Stimulated activated CD4-positive, alpha-beta T cell treated with anti-CD3 and anti-CD28 coated beads, Interleukin-2, amount 100 ng/mL, for 24 hours (primary cell): ENCODE results near the gene DNAAF2.

ENCODE experiments used
- DNase-seq, 2 donors: peaks; one replicate each; pipeline ENCODE4 v3.0.0-alpha.2; 2020

DNAAF2 gene

DNA sequence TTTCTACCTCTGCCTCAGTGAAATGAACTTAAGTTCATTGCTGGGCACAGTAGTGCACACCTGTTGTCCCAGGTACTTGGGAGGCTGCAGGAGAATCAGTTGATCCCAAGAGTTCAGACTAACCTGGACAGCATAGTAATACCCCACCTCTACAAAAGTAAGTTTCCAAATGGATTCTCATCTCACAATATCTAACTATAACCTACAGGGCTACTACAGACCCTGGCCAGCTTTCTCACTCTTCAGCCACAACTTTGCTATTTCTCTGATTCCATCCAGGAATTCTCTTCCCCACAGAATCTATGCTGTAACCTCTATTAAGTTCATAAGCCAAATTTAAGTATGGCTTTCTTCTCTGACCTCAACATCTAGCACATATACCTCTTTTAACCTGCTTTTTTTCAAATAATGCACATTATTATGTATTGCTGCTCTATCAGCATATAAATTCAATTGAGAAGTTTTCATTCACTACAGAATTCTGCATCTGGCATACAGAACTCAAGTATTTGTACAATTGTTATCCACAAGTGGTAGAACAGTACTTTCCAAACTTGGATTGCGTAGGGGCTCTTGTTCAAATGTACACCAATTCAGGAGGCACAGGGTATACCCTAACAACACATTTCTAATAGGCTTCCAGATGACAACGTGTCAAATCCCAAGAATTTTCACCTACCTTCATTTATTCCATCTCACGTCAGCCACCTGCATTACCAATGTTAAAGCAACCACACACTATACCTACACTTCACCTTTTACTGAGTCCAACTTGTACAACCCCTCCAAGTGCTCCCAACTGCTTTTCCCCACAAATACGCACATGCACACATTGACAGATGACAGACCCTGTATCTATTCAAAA is 52.7 kb downstream of the DNAAF2 start:
- DNase-seq = no peak

DNA sequence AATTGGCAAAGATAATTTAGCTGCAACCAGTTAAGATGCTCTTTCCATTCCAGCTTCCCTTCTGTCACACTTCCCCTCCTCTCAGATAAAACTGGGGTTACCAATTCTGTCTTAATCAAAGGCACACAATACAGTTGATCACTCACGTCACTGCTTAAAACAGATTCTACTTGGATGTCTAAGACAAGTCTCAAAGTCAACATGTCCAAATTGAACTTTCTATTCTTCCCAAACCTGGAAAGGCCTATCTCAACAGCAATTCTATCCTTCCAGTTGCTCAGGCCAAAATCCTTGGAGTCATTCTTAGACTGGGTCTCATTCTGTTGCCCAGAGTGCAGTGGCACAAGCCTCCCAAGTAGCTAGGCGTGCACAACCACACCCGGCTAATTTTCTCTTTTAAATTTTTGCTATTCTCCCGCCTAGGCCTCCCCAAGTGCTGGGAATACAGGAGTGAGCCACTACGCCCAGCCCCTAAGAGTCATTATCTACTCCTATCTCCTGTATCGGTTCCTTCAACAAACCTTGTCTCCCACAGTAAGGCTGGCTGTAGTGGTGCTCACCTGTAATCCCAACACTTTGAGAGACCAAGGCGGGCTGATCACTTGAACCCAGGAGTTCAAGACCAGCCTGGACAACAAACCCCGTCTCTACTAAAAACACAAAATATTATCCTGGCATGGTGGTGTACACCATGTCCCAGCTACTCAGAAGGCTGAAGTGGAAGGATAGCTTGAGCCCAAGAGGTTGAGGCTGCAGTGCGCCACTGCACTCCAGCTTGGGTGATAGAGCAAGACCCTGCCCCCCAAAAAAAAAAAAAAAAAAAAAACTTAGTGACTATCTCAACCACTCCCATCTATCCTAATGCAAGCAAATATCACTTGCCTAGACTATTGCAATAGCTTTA is 53.6 kb downstream of the DNAAF2 start:
- peak in 1 of 2 donors; percentile 11 for DNase-seq

DNA sequence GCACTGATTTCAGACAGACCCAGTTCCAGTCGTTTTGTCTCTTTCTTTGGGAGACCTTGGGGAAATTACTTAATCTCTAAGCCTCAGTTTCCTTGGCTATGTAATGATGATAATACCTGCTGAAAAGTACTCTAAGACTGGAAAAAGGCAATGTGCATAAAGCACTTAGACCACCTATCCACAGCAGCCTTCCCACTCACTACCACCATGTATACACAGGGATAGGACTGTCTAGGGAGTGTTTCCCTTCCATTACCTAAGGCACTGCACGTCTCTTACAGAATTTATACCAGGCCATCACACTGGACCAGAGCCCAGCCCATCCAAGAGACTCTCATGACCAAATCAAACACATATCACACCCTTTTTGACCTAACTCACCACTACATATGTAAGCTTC is 55.2 kb downstream of the DNAAF2 start:
- DNase-seq = no peak

DNA sequence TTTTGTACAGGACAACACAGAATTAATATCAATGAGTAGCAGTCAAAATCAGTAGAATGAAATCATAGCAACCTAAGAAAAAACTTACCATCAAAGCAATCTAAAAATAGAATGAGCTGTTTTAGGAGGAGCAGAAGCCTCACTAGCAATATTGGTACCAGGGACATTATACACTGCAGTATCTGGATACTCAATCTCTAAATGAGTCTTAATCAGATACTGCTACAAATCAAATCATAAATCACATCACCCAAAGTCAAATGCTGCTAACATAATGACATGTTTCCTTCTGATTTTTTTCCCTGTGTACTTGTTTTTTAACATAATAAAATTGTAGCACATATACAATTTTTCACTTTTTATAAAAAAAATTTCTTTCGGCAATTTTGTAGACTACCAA is 56.9 kb downstream of the DNAAF2 start:
- no peak for DNase-seq
